Gastroesophageal sphincter (tissue), 4 donors: ENCODE data around the gene NRIP2. TPM values are rescaled to one million over a fixed set of nuclear protein-coding genes. Genes with fewer than 3 reads are reported as not detected.

ENCODE experiments used
- ATAC-seq: fragments of 150-250 bp; one replicate; pipeline ENCODE4 v1.9.1; 2016; ENCODE audit warnings: mild to moderate bottlenecking, moderate library complexity
- H3K27ac ChIP-seq, 4 donors: fragments of 200-600 bp; sonication (generic) in 3 of 4; 1 replicate in 3 of 4; 2 replicates in 1 of 4; pipeline ENCODE4 v1.5.1; 2016 to 2019
- H3K27me3 ChIP-seq: fragments of 200-600 bp; sonication (generic); one replicate; pipeline ENCODE4 v1.5.1; 2019
- H3K36me3 ChIP-seq, 2 donors: fragments of 200-600 bp; sonication (generic); one replicate each; pipeline ENCODE4 v1.5.1; 2019; ENCODE audit warnings: control low read depth in 1 of 2
- H3K4me1 ChIP-seq, 3 donors: fragments of 200-600 bp; sonication (generic); 1 replicate in 2 of 3; 2 replicates in 1 of 3; pipeline ENCODE4 v1.5.1; 2016 to 2019; ENCODE audit warnings: control low read depth in 2 of 3
- H3K4me3 ChIP-seq, 2 donors: fragments of 200-600 bp; sonication (generic); one replicate each; pipeline ENCODE4 v1.5.1; 2019; ENCODE audit warnings: mild to moderate bottlenecking in 1 of 2, moderate library complexity in 1 of 2
- H3K9me3 ChIP-seq, 3 donors: fragments of 200-600 bp; sonication (generic); one replicate each; pipeline ENCODE4 v1.5.1; 2017 to 2019; ENCODE audit warnings: control low read depth in 2 of 3
- CTCF ChIP-seq, 4 experiments: fragments of 200-600 bp in 2 of 4; fragments of 450-650 bp in 2 of 4; sonication (generic) in 1 of 4; IDR thresholded peaks; one replicate each; pipeline ENCODE4 v1.5.1; 2017 to 2019; ENCODE audit warnings: antibody characterized with exemption in 4 of 4, mild to moderate bottlenecking in 2 of 4, moderate library complexity in 2 of 4
- EP300 ChIP-seq: sonication (generic); formaldehyde crosslinking; IDR thresholded peaks from one replicate; pipeline ENCODE4 v1.6.1; 2017; ENCODE audit warnings: antibody characterized with exemption, mild to moderate bottlenecking
- POLR2A ChIP-seq, 2 donors: fragments of 450-650 bp; IDR thresholded peaks; one replicate each; pipeline ENCODE4 v1.6.1; 2017; ENCODE audit warnings: antibody characterized with exemption in 2 of 2, mild to moderate bottlenecking in 2 of 2, moderate library complexity in 1 of 2
- POLR2AphosphoS5 ChIP-seq: sonication (generic); formaldehyde crosslinking; IDR thresholded peaks from one replicate; pipeline ENCODE4 v1.6.1; 2017; ENCODE audit warnings: antibody characterized with exemption
- WGBS, 2 donors: methylation state at CpG; one replicate each; pipeline ENCODE4 v1.1.5; 2018; ENCODE audit warnings: low coverage in 1 of 2; 5-methylcytosine and 5-hydroxymethylcytosine counted together
- total RNA-seq, 4 donors: library from RNA; depleted of rRNA; stranded (reverse); fragments of >200 nt; gene quantifications; one replicate each; pipeline ENCODE4 v1.1.0, GENCODE V29; 2016

NRIP2 gene
- total RNA-seq, 4 donors from 2014 or later, result 1.4 to 5.7 (median 1.9) TPM

DNA sequence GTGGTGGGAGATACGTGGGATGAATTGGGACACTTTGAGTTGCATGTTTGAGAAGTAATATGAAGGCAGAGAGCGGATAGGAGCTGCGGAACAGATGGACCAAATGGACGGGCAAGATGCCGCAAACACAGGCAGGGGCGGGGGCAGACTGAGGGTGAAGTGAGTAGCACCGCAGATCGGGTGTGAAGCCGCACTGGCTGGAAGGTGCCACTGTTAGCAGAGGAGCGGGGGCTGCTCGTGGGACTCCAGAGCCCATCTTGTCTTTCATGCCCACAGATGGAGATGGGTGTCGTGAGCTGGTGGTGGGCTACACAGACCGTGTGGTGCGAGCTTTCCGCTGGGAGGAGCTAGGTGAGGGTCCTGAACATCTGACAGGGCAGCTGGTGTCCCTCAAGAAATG is 15.0 kb downstream of the NRIP2 start:
- no peak overlapping the region for H3K27ac ChIP-seq
- no peak for TF ChIP-seq POLR2A (IDR thresholded peaks at IDR 0.05)
- peaks cover 0 to 90% of the 10 kb centered on the region in 2 donors for H3K36me3 ChIP-seq
- no peak overlapping the region for H3K4me3 ChIP-seq
- peaks cover 0 to 9% (median 0%) of the 10 kb centered on the region in 3 donors for H3K4me1 ChIP-seq
- no peak for ATAC-seq
- no peaks in the 10 kb centered on the region for H3K9me3 ChIP-seq
- WGBS, 2 donors, result 89 to 91% methylated on average over 10 to 11 of the region's 15 CpGs
- no peaks in the 10 kb centered on the region for H3K27me3 ChIP-seq

DNA sequence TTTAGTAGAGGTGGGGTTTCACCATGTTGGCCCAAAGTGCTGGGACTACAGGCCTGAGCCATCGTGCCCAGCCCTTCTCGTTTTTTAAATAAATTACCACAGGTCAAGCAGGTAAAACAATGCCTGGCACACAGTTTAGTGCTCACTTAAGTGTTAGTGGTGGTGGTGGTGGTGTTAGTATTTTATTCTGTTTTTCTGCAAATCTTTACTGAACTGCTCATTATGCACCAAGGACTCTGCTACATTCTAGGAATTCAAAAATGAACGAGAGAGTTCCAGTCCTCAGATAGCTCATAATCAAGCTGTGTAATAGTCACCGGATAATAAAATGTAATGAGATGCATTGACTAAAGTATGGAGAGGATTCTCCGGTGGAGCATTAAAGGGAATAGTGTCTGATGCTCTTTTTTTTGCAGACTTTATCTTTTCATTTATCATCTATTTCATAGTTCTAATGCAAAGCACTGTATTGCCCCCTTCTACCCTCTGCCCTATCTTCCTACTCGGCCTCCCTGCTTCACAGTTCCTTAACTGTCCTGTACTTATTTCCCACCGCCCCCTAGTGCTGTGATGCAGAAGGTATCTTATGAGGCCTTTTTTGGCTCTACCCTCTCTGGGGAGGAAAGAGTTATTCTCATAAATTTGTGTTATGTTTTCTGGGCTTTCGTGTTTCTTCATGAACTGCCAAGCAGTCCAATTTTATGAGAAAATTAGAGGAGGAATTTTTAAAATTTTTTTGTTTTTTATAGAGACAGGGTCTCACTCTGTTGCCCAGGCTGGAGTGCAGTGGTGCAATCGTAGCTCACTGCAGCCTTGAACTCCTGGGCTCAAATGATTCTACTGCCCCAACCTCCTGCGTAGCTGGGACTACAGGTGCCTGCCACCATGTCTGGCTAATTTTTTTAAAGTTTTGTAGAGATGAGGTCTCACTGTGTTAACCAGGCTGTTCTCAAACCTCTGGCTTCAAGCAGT is 21.3 kb downstream of the NRIP2 start:
- H3K9me3 ChIP-seq, result no peaks in the 10 kb centered on the region
- peak overlapping the region; percentile 61 to 97 (median 91) for H3K27ac ChIP-seq
- H3K36me3 ChIP-seq, result peaks cover 0 to 29% of the 10 kb centered on the region in 2 donors
- no peak for TF ChIP-seq POLR2AphosphoS5
- TF ChIP-seq CTCF (IDR thresholded peaks at IDR 0.05), result peak in 3 of 4 experiments; percentile 57 to 65 (median 59)
- peaks cover 0 to 35% (median 13%) of the 10 kb centered on the region in 3 donors for H3K4me1 ChIP-seq
- WGBS, 2 donors, result 10 to 13% methylated on average over 9 to 10 of the region's 10 CpGs
- peak overlapping the region; percentile 68 to 74 for H3K4me3 ChIP-seq
- no peaks in the 10 kb centered on the region for H3K27me3 ChIP-seq
- ATAC-seq, result peak; percentile 0

GRCh38 chr12:2812290-2813213 is 22.3 kb downstream of the NRIP2 start, which contains the start of gene ITFG2:
Gene ITFG2, plus strand, starts transcription at chr12:2812668. Its CDS starts 93 bp downstream, at chr12:2812761.
- no peaks in the 10 kb centered on the region for H3K27me3 ChIP-seq
- TF ChIP-seq EP300 (no peak), POLR2A (IDR thresholded peaks at IDR 0.05) (peak; percentile 52 to 77), CTCF (IDR thresholded peaks at IDR 0.05) (peak in 1 of 4 experiments; percentile 17), POLR2AphosphoS5 (peak; percentile 88)
- peaks cover 0 to 19% of the 10 kb centered on the region in 2 donors for H3K36me3 ChIP-seq
- peak; percentile 98 for ATAC-seq
- WGBS, 2 donors, result 0 to 1% methylated on average over 3 to 13 of the region's 48 CpGs
- no peaks in the 10 kb centered on the region for H3K9me3 ChIP-seq
- H3K27ac ChIP-seq, result peak within 1 kb of the TSS; percentile 61 to 97 (median 91)
- peak within 1 kb of the TSS; percentile 68 to 74 for H3K4me3 ChIP-seq
- peaks cover 0 to 35% (median 13%) of the 10 kb centered on the region in 3 donors for H3K4me1 ChIP-seq

DNA sequence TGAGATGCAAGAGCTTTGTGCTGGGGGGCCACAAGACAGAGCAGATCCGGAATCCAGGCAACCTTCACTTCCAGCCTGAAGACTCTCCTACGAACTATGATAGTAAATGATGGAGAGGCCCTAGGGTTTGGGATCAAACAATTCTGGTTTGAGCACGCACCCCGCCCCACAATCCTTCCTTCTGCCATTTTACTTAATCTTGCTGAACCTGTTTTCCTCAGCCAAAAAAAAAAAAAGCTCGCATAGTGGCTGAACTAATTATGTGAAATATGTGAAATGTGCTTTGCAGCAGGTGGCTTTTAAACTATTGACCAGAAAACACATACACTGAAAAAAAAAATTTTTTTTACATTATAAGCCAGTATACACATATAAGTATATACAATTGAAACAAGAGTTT is 23.0 kb downstream of the NRIP2 start:
- no peak for ATAC-seq
- TF ChIP-seq POLR2AphosphoS5, result no peak
- no peak for TF ChIP-seq POLR2A (IDR thresholded peaks at IDR 0.05)
- no peak for TF ChIP-seq EP300
- no peak for TF ChIP-seq CTCF (IDR thresholded peaks at IDR 0.05)
- peaks cover 0 to 12% of the 10 kb centered on the region in 2 donors for H3K36me3 ChIP-seq
- 80% methylated on average over 5 of the region's 5 CpGs for WGBS, 2 donors
- no peaks in the 10 kb centered on the region for H3K27me3 ChIP-seq
- H3K4me1 ChIP-seq, result peaks cover 0 to 35% (median 13%) of the 10 kb centered on the region in 3 donors
- H3K9me3 ChIP-seq, result no peaks in the 10 kb centered on the region
- peak overlapping the region in 3 of 4 donors; percentile 30 to 93 (median 89) for H3K27ac ChIP-seq
- H3K4me3 ChIP-seq, result peak overlapping the region; percentile 68 to 74

- H3K9me3 ChIP-seq, result no peaks in the 10 kb centered on the region
- no peak overlapping the region for H3K4me3 ChIP-seq
- no peak for ATAC-seq
- H3K36me3 ChIP-seq, result peaks cover 0 to 41% of the 10 kb centered on the region in 2 donors
- TF ChIP-seq POLR2AphosphoS5 (no peak), CTCF (IDR thresholded peaks at IDR 0.05) (no peak), POLR2A (IDR thresholded peaks at IDR 0.05) (no peak)
- H3K4me1 ChIP-seq, result peaks cover 0 to 25% (median 0%) of the 10 kb centered on the region in 3 donors
- H3K27me3 ChIP-seq, result no peaks in the 10 kb centered on the region
- no peak overlapping the region for H3K27ac ChIP-seq
- 86 to 93% methylated on average over 4 of the region's 6 CpGs for WGBS, 2 donors
These were observed 28.1 kb downstream of the NRIP2 start for GRCh38 chr12:2806700-2807099.
